GM21825 (cell line): Measurements from ENCODE around the gene KCNK16.

Experiments
- ATAC-seq: cut with Tn5 transposase; IDR thresholded peaks from one replicate; pipeline ENCODE4 v1.9.1; 2021; ENCODE audit warnings: mild to moderate bottlenecking, moderate library complexity; ENCODE audit not compliant: unreplicated experiment

KCNK16 gene

GRCh38 chr6:39322306-39322850 lies at the start of gene KCNK16:
TSS of gene KCNK16 (minus strand) at chr6:39322702. CDS start at chr6:39322540, 162 bp downstream.
- ATAC-seq: no peak

DNA sequence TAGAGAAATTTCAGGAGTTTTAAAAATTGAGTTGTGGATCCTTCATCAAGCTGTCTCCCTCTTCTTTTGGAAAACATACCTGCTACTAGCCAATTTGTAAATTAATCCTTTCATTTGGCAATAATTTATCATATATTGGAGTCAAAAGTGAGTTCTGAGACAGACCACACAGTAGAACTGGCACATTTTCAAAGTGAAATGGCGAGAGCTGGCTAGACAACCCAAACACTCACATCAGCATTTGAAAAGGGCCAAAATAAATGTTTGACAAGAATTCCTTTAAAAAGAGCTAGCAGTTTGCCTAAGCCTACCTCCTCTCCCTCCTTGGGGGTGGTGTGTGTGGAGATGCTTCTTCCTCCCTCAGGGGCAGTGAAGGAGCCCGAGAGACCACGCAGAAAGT lies 47.9 kb upstream of the KCNK16 start:
- ATAC-seq: no peak

GRCh38 chr6:39369987-39370386 lies 47.5 kb upstream of the KCNK16 start:
- ATAC-seq: no peak

DNA sequence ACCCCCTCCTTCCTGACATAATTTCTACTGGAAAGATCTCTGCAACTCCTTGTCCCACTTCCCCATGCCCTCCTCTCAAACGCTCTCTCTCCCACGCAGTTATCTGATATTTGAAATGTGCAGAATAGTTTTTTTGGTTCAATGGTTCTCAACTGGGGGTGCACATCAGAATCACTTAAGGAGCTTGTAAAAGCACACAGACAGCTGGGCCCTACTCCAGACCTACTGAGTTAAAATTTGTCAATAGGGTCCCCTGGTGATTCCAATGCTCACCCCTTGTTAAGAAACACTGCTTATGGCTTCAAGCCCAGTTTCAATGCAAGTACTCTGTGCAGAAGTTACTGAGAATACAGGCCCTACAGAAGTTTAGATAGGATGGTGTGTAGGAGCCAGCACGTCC lies 45.2 kb upstream of the KCNK16 start:
- ATAC-seq: no peak

DNA sequence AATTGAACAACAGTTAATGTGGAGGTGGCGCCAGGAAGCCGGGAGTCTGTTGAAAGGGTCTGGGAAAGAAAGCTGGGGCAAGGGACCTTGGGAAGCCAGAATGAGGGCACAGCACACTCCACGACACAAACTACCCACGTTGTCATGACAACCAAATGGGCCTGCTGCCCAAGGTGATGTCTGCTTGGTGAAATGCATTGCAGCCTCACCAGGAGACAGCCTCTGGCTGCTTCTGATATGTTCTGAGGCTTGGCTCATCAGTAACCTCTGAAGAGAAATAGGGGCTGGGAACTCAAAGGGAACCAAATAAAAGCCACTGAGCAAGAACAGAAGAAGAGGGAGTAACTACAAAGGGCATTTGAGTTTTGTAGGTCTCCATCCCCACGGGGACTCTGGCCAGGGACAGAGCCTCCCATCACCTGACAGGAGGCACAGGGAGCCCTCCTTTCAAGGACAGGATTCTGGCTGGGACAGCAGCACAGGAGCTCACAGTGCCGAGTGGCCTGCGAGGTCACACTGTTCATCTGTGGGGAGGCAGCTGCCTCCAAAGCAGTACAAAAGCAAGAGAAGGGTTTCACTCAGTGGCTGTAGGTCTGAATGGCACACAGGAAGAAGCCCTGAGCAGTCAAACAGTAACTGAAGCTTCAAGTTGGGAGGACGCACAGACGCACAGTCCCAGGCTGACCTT lies 44.6 kb upstream of the KCNK16 start:
- no peak for ATAC-seq

DNA sequence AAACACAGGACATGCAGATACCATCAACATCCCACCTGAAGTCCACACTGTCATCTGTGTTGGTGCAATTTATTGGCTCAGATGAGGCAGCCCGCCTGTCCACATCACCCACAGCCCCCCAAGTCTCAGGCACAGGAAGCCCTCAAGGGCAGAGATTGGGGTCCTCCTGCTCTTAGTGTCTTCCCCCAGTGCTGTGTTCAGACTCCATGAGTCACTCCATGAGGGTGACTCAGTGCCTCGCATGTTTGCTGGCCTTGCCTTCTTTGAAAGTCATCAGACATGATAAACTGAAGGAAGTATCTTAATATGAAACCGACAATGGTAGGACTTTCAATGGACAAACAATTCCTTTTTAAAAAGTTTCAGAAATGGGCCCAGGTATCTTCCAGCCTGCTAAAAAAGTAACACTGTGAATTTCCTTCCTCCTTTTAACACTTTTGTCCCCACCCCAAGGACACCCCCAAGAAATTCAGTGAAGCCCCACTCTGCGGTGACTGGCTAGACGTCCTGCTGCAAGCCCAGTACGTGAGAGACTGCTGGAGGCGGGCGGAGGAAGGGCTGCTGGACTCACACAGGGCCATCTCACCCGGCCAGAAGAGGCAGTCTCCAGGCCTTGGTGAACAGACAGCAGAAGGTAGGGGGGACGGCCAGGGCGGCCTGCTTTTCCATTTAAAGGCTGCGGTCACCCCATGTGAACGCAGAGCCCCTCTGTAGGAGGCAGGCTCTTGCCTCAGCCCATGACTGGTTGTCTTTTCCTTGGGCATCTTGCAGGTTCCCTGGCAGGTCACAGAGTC lies 43.0 kb upstream of the KCNK16 start:
- ATAC-seq: no peak

DNA sequence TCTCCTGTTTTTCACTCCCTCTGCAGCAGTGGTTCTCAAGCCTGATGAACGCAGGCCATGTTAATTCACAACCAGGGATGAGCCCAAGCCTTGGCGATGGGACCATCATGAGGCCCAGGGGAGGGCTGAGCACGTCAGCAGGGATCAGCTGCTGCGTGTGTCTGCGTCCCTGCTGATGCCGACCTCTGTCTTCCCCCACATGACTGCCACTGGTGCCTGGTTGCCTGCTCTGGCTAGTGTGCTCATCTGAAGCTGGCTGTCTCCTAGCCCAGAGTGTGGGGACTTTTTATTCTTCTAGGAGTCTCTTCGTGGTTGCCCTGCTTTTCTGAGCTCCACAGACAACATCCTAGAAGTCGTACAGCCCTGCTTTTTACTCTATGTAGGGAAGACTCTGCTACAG lies 40.8 kb upstream of the KCNK16 start:
- ATAC-seq: no peak

- ATAC-seq: no peak
Measured at GRCh38 chr6:39362487-39362865, 40.0 kb upstream of the KCNK16 start.

- ATAC-seq: no peak
Measured at GRCh38 chr6:39361657-39362486, 39.4 kb upstream of the KCNK16 start.

DNA sequence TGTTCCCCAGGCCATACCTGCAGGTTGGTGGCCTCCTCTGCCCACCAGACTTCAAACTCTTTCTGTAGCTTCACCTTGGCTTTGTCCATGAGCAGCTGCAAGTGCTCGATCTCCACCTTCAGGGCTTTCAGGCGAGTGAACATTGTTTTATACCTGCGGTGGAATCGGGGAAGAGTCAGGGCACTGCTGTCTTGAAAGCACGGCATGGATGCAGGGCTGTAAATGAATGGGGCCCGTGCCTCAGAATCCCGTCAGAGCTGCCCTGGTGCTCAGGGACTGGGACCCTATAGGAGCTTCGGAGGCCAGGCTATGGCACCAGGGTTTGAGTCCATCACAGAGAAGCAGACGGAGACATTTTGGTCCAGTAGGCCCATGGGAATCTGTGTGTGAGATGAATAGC lies 37.9 kb upstream of the KCNK16 start:
- ATAC-seq: no peak

DNA sequence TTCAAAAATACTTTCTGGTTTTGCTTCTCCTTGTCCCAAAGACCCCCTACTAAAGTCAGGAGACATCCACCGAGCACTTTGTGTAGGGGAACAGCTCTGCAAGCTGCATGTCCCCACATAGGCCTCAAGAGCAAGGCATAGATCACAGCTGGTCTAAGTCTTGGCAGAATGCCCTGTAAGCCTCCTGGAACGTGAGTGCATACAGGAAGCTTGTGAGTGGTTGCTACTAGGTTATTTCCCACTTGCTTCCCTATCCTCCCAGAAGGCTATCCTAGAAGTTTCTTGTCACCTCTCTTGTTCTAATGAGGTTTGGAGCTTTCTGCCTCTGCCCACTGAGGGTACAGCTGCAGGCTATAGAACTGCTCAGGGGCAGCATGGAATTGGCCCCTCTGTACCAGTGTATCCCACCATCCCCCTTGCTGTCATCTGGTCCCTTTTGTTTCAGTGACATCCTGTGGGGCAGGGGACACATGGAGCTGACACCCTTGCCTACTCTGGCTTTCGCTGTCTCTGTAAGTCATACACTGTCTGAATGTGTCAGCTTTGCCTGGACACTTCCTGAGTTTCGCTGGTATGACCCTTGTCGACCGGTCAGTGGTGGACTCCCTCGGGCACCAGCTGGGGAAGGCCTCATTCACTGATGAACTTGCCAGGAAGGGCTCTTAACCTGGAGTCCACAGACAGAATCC lies 35.6 kb upstream of the KCNK16 start:
- ATAC-seq: no peak

GRCh38 chr6:39353698-39354315 lies 31.3 kb upstream of the KCNK16 start:
- no peak for ATAC-seq

GRCh38 chr6:39350723-39351505 lies 28.4 kb upstream of the KCNK16 start:
- no peak for ATAC-seq

DNA sequence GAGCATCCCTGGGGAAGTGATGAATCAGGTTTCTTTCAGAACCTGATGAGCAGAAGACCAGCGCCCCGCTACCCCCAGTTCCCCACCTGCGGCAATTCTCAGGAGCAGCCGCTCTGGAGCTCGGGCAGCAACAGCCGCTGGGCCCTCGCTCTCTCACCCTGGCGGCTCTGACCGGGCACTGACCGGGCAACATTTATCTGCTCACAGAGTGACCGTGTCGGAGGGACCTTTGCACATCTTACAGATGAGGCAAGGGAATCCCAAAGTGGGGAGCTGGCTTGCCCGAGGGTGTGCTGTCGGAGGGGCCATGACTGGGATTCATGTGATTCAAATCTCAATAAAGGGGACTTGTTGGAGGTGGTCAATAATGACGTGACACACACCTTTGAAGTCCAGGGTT lies 26.2 kb upstream of the KCNK16 start:
- ATAC-seq: no peak

- peak; percentile 60 for ATAC-seq
Measured at GRCh38 chr6:39347906-39348585, 25.5 kb upstream of the KCNK16 start.

- no peak for ATAC-seq
Measured at GRCh38 chr6:39347206-39347605, 24.7 kb upstream of the KCNK16 start.

- no peak for ATAC-seq
Measured at GRCh38 chr6:39344821-39345280, 22.3 kb upstream of the KCNK16 start.

GRCh38 chr6:39343396-39343870 lies 20.9 kb upstream of the KCNK16 start:
- ATAC-seq: no peak
